AG10803 (cell line): ENCODE results near the gene NTSR1.

ENCODE experiments used
- DNase-seq: peaks from one replicate; pipeline ENCODE4 v3.0.0; 2010; ENCODE audit warnings: low read depth
- H3K4me3 ChIP-seq: 2 replicates; pipeline ENCODE4 v1.5.1; 2011; ENCODE audit warnings: mild to moderate bottlenecking, low read length, control low read depth
- CTCF ChIP-seq: conservative IDR thresholded peaks from 2 replicates; pipeline ENCODE4 v1.5.1; 2011; ENCODE audit warnings: mild to moderate bottlenecking, low read length, control low read depth, inconsistent platforms

The NTSR1 gene

GRCh38 chr20:62705627-62706026, 3.0 kb upstream of the NTSR1 start:
- no peak for DNase-seq
- TF ChIP-seq CTCF: no peak
- H3K4me3 ChIP-seq: no peak overlapping the region

GRCh38 chr20:62706344-62706743, 2.3 kb upstream of the NTSR1 start:
- no peak for DNase-seq
- no peak overlapping the region for H3K4me3 ChIP-seq
- TF ChIP-seq CTCF: no peak

GRCh38 chr20:62706857-62707256, 1.8 kb upstream of the NTSR1 start:
- DNase-seq: no peak
- TF ChIP-seq CTCF: no peak
- H3K4me3 ChIP-seq: no peak overlapping the region

- DNase-seq: no peak
- no peak overlapping the region for H3K4me3 ChIP-seq
- no peak for TF ChIP-seq CTCF
These were observed 1.2 kb upstream of the NTSR1 start for GRCh38 chr20:62707276-62707920.

GRCh38 chr20:62707921-62708521, 615 bp upstream of the NTSR1 start:
- H3K4me3 ChIP-seq: no peak overlapping the region
- DNase-seq: no peak
- peak; percentile 7; the same call in 1 of the 2 replicates for TF ChIP-seq CTCF

GRCh38 chr20:62709537-62709905, 885 bp downstream of the NTSR1 start:
- no peak for TF ChIP-seq CTCF
- no peak overlapping the region for H3K4me3 ChIP-seq
- DNase-seq: no peak

- H3K4me3 ChIP-seq: no peak overlapping the region
- TF ChIP-seq CTCF: no peak
- DNase-seq: no peak
These were observed 1.7 kb downstream of the NTSR1 start for GRCh38 chr20:62710221-62710885.
